Effector CD4-positive, alpha-beta T cell (primary cell): ENCODE results near the gene FOXS1. TPM values are rescaled to one million over a fixed set of nuclear protein-coding genes. Genes with fewer than 3 reads are reported as not detected.
A peak's percentile ranks its signal among the peaks of the same experiment; 100 is the strongest.

Experiments
- DNase-seq: peaks from one replicate; pipeline ENCODE4 v3.0.0-alpha.2; 2020
- total RNA-seq: gene quantifications from one replicate; lab custom pipeline; 2026; lab: John Stamatoyannopoulos, UW

Gene FOXS1
- not detected for total RNA-seq

- no peak for DNase-seq
Measured at GRCh38 chr20:31845300-31845863, at the start of gene FOXS1. FOXS1 (minus strand) TSS chr20:31845604; CDS start chr20:31845542, 62 bp downstream.

GRCh38 chr20:31890646-31891045 is 45.2 kb upstream of the FOXS1 start:
- DNase-seq, result no peak

GRCh38 chr20:31883829-31884228 is 38.4 kb upstream of the FOXS1 start:
- DNase-seq, result no peak

- no peak for DNase-seq
Measured at GRCh38 chr20:31881945-31882344, 36.5 kb upstream of the FOXS1 start.

- peak; percentile 68 for DNase-seq
Measured at GRCh38 chr20:31879143-31879987, 34.0 kb upstream of the FOXS1 start.

- DNase-seq, result no peak
Measured at GRCh38 chr20:31877684-31878083, 32.3 kb upstream of the FOXS1 start.

GRCh38 chr20:31875671-31876070 is 30.3 kb upstream of the FOXS1 start:
- DNase-seq, result no peak

GRCh38 chr20:31872406-31872805 is 27.0 kb upstream of the FOXS1 start:
- no peak for DNase-seq

- DNase-seq, result no peak
Measured at GRCh38 chr20:31871618-31871954, 26.2 kb upstream of the FOXS1 start.

- DNase-seq, result no peak
Measured at GRCh38 chr20:31870726-31871617, 25.6 kb upstream of the FOXS1 start.

- no peak for DNase-seq
Measured at GRCh38 chr20:31869942-31870725, 24.7 kb upstream of the FOXS1 start, which contains the start of the genes DUSP15 and TTLL9. DUSP15 (minus strand) TSS chr20:31870527; CDS start chr20:31870337, 190 bp downstream. TTLL9 (plus strand) TSS chr20:31870634; CDS start chr20:31871127, 493 bp downstream.

GRCh38 chr20:31869673-31869941 is 24.2 kb upstream of the FOXS1 start:
- DNase-seq, result no peak

GRCh38 chr20:31868853-31869672 is 23.7 kb upstream of the FOXS1 start:
- no peak for DNase-seq

GRCh38 chr20:31866221-31866620 is 20.8 kb upstream of the FOXS1 start:
- DNase-seq, result no peak

- no peak for DNase-seq
Measured at GRCh38 chr20:31864521-31865400, 19.4 kb upstream of the FOXS1 start.

- DNase-seq, result no peak
Measured at GRCh38 chr20:31863296-31864085, 18.1 kb upstream of the FOXS1 start.

- no peak for DNase-seq
Measured at GRCh38 chr20:31862506-31862905, 17.1 kb upstream of the FOXS1 start.

GRCh38 chr20:31862157-31862470 is 16.7 kb upstream of the FOXS1 start:
- no peak for DNase-seq

- DNase-seq, result peak; percentile 46
Measured at GRCh38 chr20:31861385-31862156, 16.2 kb upstream of the FOXS1 start.

- no peak for DNase-seq
Measured at GRCh38 chr20:31861135-31861384, 15.7 kb upstream of the FOXS1 start.
